ENCODE measurements around the gene XBP1.

GRCh38 chr22:28768701-28769393 lies 31.5 kb downstream of the XBP1 start:
- TF ChIP-seq CTCF (conservative IDR thresholded peaks at IDR 0.05; ENCODE audit: low read length) (no peak), EZH2phosphoT487 (IDR thresholded peaks at IDR 0.05; ENCODE audit: borderline replicate concordance) (no peak)

Data from Loucy (cell line).